SH-SY5Y (cell line): ENCODE measurements around the gene PACSIN3.

ENCODE experiments used
- GATA2 ChIP-seq: IDR thresholded peaks from 2 replicates; pipeline ENCODE4 v1.6.1; 2011; ENCODE audit warnings: mild to moderate bottlenecking, low read depth, low read length
- GATA3 ChIP-seq: IDR thresholded peaks from 2 replicates; pipeline ENCODE4 v1.6.1; 2011; ENCODE audit warnings: low read depth, mild to moderate bottlenecking, low read length, moderate library complexity

- TF ChIP-seq GATA2 (no peak), GATA3 (no peak)
Measured at GRCh38 chr11:47155879-47156278, 30.4 kb downstream of the PACSIN3 start.
